Caco-2 (cell line): ENCODE data around the gene SSTR3. TPM values are rescaled to one million over a fixed set of nuclear protein-coding genes. Genes with fewer than 3 reads are reported as not detected.

ENCODE experiments used
- BruUV-seq: library from RNA; stranded (reverse); fragments of 400-500 nt; replicated peaks from 2 replicates; lab custom pipeline; 2021; lab: Mats Ljungman, UMichigan
- CTCF ChIA-PET: fragments of 300-600 bp; sonication (Branson Sonifier 250); formaldehyde crosslinking; loops from one replicate; lab custom pipeline; 2022; ENCODE audit warnings: antibody characterized with exemption; lab: Charles Lee
- POLR2A ChIA-PET: fragments of 300-600 bp; sonication (Branson Sonifier 250); formaldehyde crosslinking; loops from one replicate; lab custom pipeline; 2022; ENCODE audit warnings: antibody characterized with exemption; lab: Charles Lee
- DNase-seq, 2 experiments: peaks; one replicate each; pipeline versions ENCODE4 v3.0.0 to v3.0.0-alpha.2; 2020 to 2022
- H3K27me3 ChIP-seq: replicated peaks from 2 replicates; pipeline ENCODE4 v1.6.0; 2011; ENCODE audit warnings: low read length; ENCODE audit not compliant: control insufficient read depth, insufficient read depth
- H3K36me3 ChIP-seq: 2 replicates; pipeline ENCODE4 v1.5.1; 2011; ENCODE audit warnings: low read length; ENCODE audit not compliant: control insufficient read depth, insufficient read depth
- H3K4me1 ChIP-seq: fragments of 250-450 bp; sonication (Bioruptor Pico); 2 replicates; pipeline ENCODE4 v1.5.1; 2020; ENCODE audit warnings: mild to moderate bottlenecking
- H3K4me3 ChIP-seq: 2 replicates; pipeline ENCODE4 v1.5.1; 2011; ENCODE audit warnings: low read depth, mild to moderate bottlenecking, control low read depth, low read length
- H3K9me3 ChIP-seq: fragments of 250-450 bp; sonication (Bioruptor Pico); 2 replicates; pipeline ENCODE4 v1.5.1; 2020; ENCODE audit warnings: mild to moderate bottlenecking, moderate library complexity
- H3K27ac Mint-ChIP-seq: one replicate; pipeline ENCODE4 v1.8.0; 2022; ENCODE audit warnings: mixed read lengths; ENCODE audit not compliant: unreplicated experiment
- H3K27me3 Mint-ChIP-seq: one replicate; pipeline ENCODE4 v1.8.0; 2022; ENCODE audit warnings: mixed read lengths; ENCODE audit not compliant: insufficient read depth, unreplicated experiment
- H3K36me3 Mint-ChIP-seq: one replicate; pipeline ENCODE4 v1.8.0; 2022; ENCODE audit warnings: mild to moderate bottlenecking, mixed read lengths; ENCODE audit not compliant: insufficient read depth, unreplicated experiment
- H3K4me1 Mint-ChIP-seq: one replicate; pipeline ENCODE4 v1.8.0; 2022; ENCODE audit warnings: low read depth, mixed read lengths; ENCODE audit not compliant: unreplicated experiment
- H3K4me3 Mint-ChIP-seq: one replicate; pipeline ENCODE4 v1.8.0; 2022; ENCODE audit warnings: mild to moderate bottlenecking, moderate library complexity, mixed read lengths; ENCODE audit not compliant: unreplicated experiment
- H3K9me3 Mint-ChIP-seq: one replicate; pipeline ENCODE4 v1.8.0; 2022; ENCODE audit warnings: mixed read lengths; ENCODE audit not compliant: unreplicated experiment
- intact Hi-C: fragments of 100-400 bp; cut with micrococcal nuclease; formaldehyde crosslinking; loops from one replicate; pipeline ENCODE4 v1.10.0; 2022; ENCODE audit not compliant: unreplicated experiment
- total RNA-seq: library from RNA; stranded (reverse); gene quantifications from 2 replicates; pipeline ENCODE4 v1.2.3, GENCODE V29; 2022
- TF ChIP-seq, protein P1 (sequence below), 2 experiments: fragments of 200-600 bp in 1 of 2; IDR thresholded peaks; 1 replicate in 1 of 2; 2 replicates in 1 of 2; pipeline versions ENCODE4 v1.5.1 to v1.8.0; 2011 to 2022; ENCODE audit warnings: antibody characterized with exemption in 1 of 2, control low read depth in 1 of 2, inconsistent platforms in 1 of 2, low read depth in 1 of 2, low read length in 1 of 2, mild to moderate bottlenecking in 1 of 2, moderate library complexity in 1 of 2; ENCODE audit not compliant: insufficient read depth in 1 of 2, severe bottlenecking in 1 of 2, unreplicated experiment in 1 of 2

Gene SSTR3
- total RNA-seq, 1 experiment from 2014 or later = not detected

DNA sequence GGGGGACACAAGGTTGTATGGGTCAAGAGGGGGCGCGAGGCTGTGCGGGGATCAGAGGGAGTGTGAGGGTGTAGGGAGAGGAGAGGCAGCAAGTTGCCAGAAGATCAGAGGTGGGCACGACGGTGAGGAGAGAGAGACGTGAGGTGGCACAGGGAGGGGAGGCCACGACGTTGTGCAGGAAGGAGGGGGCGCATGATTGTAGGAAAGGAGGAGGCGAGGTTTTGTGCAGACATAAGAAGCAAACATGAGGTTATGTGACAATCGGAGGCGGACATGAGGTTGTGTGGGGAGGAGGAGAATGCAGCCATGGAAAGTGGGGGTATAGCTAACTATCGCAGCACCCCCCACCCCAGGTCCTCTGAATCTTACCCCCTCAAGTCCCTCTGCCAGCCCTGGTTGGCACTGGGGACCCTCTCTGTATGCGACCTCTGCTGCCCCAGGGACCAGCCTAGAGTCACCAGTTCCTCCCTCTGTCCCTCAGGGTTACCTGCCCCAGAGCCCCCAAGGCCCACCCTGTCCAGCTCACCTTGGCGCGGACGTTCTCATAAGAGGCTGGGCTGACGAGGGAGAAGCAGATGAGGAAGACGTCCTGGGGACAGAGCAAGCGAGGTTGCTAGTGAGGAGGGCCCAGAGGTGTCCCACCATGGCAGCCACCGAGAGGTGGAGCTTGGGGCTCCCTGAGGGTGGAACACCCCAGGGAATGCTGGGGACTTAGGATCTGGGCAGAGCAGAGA is 19.3 kb upstream of the SSTR3 start:
- no peak overlapping the region for H3K4me3 Mint-ChIP-seq

GRCh38 chr22:37230673-37231405 is 18.6 kb upstream of the SSTR3 start:
- intact Hi-C loops = no loop called here
- no peaks in the 10 kb centered on the region for H3K9me3 Mint-ChIP-seq
- Histone ChIP-seq H3K36me3 (no peaks in the 10 kb centered on the region), H3K9me3 (no peaks in the 10 kb centered on the region), H3K4me3 (no peak overlapping the region), H3K4me1 (no peaks in the 10 kb centered on the region), H3K27me3 (no peaks in the 10 kb centered on the region; the same call in 1 of the 2 replicates)
- peaks cover 5% of the 10 kb centered on the region for H3K27me3 Mint-ChIP-seq
- no peaks in the 10 kb centered on the region for H3K4me1 Mint-ChIP-seq
- TF ChIP-seq, protein P1, sequence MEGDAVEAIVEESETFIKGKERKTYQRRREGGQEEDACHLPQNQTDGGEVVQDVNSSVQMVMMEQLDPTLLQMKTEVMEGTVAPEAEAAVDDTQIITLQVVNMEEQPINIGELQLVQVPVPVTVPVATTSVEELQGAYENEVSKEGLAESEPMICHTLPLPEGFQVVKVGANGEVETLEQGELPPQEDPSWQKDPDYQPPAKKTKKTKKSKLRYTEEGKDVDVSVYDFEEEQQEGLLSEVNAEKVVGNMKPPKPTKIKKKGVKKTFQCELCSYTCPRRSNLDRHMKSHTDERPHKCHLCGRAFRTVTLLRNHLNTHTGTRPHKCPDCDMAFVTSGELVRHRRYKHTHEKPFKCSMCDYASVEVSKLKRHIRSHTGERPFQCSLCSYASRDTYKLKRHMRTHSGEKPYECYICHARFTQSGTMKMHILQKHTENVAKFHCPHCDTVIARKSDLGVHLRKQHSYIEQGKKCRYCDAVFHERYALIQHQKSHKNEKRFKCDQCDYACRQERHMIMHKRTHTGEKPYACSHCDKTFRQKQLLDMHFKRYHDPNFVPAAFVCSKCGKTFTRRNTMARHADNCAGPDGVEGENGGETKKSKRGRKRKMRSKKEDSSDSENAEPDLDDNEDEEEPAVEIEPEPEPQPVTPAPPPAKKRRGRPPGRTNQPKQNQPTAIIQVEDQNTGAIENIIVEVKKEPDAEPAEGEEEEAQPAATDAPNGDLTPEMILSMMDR (IDR thresholded peaks at IDR 0.05; ENCODE audit: insufficient read depth in 1 of 2, low read depth in 1 of 2, low read length in 1 of 2, severe bottlenecking in 1 of 2, unreplicated experiment in 1 of 2) = no peak
- no peaks in the 10 kb centered on the region for H3K36me3 Mint-ChIP-seq
- ChIA-PET CTCF (no interaction called here), POLR2A (no interaction called here)
- no TSS peak for BruUV-seq
- DNase-seq = peak in 1 of 2 experiments; percentile 16
- H3K27ac Mint-ChIP-seq = no peak overlapping the region
- H3K4me3 Mint-ChIP-seq = no peak overlapping the region

More for the DNA sequence above, 19.3 kb upstream of the SSTR3 start:
- Histone ChIP-seq H3K36me3 (no peaks in the 10 kb centered on the region), H3K9me3 (no peaks in the 10 kb centered on the region), H3K4me1 (no peaks in the 10 kb centered on the region), H3K27me3 (no peaks in the 10 kb centered on the region; the same call in 1 of the 2 replicates), H3K4me3 (no peak overlapping the region)
- ChIA-PET POLR2A (no interaction called here), CTCF (no interaction called here)
- no TSS peak for BruUV-seq
- H3K9me3 Mint-ChIP-seq = no peaks in the 10 kb centered on the region
- H3K27me3 Mint-ChIP-seq = peaks cover 5% of the 10 kb centered on the region
- TF ChIP-seq, protein P1 (IDR thresholded peaks at IDR 0.05; ENCODE audit: insufficient read depth in 1 of 2, low read depth in 1 of 2, low read length in 1 of 2, severe bottlenecking in 1 of 2, unreplicated experiment in 1 of 2) = no peak
- no peaks in the 10 kb centered on the region for H3K36me3 Mint-ChIP-seq
- DNase-seq = peak in 1 of 2 experiments; percentile 18
- intact Hi-C loops = no loop called here
- H3K27ac Mint-ChIP-seq = no peak overlapping the region
- H3K4me1 Mint-ChIP-seq = no peaks in the 10 kb centered on the region

DNA sequence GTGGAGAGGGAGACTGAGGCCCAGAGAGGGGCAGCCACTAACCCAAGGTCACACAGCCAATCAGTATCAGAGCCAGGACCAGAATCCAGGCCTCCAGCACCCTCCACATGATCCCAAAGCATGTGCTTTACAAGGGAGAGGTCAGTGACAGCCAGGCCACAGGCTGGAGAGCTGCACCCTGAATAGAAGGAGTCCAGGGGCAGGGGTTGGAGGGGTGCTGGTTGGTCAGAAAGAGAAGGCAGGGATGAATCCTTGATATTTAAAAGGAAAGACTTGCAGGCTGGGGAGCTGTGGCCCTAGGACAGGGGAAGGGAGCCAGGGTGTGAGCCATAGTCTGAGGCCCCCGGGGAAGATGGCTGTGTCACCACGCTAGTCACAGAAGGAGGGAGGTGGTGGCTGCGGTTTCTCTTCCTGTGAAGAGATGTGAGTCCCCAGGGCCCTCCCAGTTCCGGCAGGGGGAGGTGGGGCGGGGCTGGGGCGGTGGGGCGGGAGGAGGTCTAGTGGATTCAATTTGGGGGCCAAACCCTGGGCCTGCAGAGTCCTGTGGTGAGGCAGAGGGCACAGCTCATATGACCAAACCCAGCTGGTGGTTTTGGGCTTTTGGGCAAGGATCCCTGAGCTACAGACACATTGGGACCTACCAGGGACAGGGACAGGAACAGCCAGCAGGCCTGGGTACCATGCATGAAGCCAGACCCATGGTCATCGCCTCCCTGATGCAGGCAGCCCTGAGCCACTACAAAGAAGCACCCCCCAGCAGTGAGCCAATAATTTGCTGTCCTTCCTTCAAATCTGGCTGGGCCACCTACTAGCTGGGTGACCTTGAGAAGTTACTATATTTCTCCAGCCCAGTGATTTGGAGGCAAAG is 17.8 kb upstream of the SSTR3 start:
- no TSS peak for BruUV-seq
- ChIA-PET CTCF (no interaction called here), POLR2A (no interaction called here)
- Histone ChIP-seq H3K27me3 (no peaks in the 10 kb centered on the region; the same call in 1 of the 2 replicates), H3K4me1 (no peaks in the 10 kb centered on the region), H3K36me3 (no peaks in the 10 kb centered on the region), H3K9me3 (no peaks in the 10 kb centered on the region), H3K4me3 (no peak overlapping the region)
- no peaks in the 10 kb centered on the region for H3K9me3 Mint-ChIP-seq
- no peak for DNase-seq
- H3K27me3 Mint-ChIP-seq = peaks cover 5% of the 10 kb centered on the region
- TF ChIP-seq, protein P1 (IDR thresholded peaks at IDR 0.05; ENCODE audit: insufficient read depth in 1 of 2, low read depth in 1 of 2, low read length in 1 of 2, severe bottlenecking in 1 of 2, unreplicated experiment in 1 of 2) = no peak
- intact Hi-C loops = no loop called here
- no peak overlapping the region for H3K27ac Mint-ChIP-seq
- no peak overlapping the region for H3K4me3 Mint-ChIP-seq
- H3K4me1 Mint-ChIP-seq = no peaks in the 10 kb centered on the region
- no peaks in the 10 kb centered on the region for H3K36me3 Mint-ChIP-seq
